ENCODE measurements around the gene GKAP1.
"Not testable (repeated sequence)": the region's sequence is repeated elsewhere in the genome, so short reads cannot be mapped to it uniquely, and the experiment has no call there.

DNA sequence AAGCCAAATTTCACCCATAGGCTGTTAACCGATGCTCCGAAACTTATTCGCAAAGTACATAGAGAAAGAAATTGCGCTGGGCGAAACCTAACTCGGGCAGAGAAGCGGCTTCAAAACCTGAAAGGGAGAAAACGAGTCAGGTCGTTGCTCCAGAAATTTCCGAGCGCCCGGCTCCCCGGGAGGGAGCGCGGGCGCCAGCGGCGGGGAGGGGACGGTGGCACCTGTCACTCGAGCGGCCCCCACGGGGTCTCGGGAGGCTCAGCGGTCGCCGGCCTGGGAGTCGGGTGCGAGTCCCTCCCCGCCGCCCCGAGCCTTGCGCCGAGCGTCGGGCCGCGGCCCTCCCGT lies 586 bp downstream of the GKAP1 start:
- TF ChIP-seq, protein P1, sequence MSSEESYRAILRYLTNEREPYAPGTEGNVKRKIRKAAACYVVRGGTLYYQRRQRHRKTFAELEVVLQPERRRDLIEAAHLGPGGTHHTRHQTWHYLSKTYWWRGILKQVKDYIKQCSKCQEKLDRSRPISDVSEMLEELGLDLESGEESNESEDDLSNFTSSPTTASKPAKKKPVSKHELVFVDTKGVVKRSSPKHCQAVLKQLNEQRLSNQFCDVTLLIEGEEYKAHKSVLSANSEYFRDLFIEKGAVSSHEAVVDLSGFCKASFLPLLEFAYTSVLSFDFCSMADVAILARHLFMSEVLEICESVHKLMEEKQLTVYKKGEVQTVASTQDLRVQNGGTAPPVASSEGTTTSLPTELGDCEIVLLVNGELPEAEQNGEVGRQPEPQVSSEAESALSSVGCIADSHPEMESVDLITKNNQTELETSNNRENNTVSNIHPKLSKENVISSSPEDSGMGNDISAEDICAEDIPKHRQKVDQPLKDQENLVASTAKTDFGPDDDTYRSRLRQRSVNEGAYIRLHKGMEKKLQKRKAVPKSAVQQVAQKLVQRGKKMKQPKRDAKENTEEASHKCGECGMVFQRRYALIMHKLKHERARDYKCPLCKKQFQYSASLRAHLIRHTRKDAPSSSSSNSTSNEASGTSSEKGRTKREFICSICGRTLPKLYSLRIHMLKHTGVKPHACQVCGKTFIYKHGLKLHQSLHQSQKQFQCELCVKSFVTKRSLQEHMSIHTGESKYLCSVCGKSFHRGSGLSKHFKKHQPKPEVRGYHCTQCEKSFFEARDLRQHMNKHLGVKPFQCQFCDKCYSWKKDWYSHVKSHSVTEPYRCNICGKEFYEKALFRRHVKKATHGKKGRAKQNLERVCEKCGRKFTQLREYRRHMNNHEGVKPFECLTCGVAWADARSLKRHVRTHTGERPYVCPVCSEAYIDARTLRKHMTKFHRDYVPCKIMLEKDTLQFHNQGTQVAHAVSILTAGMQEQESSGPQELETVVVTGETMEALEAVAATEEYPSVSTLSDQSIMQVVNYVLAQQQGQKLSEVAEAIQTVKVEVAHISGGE (tag by site-specific recombination; conservative IDR thresholded peaks at IDR 0.05; ENCODE audit: low read depth): not testable (repeated sequence)
- TF ChIP-seq ZNF660, ZFP69B, GFI1B, KLF16, ZNF48, ZNF10 (tag by site-specific recombination; IDR thresholded peaks at IDR 0.05): not testable (repeated sequence)
- TF ChIP-seq, protein P2, sequence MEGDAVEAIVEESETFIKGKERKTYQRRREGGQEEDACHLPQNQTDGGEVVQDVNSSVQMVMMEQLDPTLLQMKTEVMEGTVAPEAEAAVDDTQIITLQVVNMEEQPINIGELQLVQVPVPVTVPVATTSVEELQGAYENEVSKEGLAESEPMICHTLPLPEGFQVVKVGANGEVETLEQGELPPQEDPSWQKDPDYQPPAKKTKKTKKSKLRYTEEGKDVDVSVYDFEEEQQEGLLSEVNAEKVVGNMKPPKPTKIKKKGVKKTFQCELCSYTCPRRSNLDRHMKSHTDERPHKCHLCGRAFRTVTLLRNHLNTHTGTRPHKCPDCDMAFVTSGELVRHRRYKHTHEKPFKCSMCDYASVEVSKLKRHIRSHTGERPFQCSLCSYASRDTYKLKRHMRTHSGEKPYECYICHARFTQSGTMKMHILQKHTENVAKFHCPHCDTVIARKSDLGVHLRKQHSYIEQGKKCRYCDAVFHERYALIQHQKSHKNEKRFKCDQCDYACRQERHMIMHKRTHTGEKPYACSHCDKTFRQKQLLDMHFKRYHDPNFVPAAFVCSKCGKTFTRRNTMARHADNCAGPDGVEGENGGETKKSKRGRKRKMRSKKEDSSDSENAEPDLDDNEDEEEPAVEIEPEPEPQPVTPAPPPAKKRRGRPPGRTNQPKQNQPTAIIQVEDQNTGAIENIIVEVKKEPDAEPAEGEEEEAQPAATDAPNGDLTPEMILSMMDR (tag by site-specific recombination; IDR thresholded peaks at IDR 0.05): not testable (repeated sequence)
- TF ChIP-seq, protein P3, sequence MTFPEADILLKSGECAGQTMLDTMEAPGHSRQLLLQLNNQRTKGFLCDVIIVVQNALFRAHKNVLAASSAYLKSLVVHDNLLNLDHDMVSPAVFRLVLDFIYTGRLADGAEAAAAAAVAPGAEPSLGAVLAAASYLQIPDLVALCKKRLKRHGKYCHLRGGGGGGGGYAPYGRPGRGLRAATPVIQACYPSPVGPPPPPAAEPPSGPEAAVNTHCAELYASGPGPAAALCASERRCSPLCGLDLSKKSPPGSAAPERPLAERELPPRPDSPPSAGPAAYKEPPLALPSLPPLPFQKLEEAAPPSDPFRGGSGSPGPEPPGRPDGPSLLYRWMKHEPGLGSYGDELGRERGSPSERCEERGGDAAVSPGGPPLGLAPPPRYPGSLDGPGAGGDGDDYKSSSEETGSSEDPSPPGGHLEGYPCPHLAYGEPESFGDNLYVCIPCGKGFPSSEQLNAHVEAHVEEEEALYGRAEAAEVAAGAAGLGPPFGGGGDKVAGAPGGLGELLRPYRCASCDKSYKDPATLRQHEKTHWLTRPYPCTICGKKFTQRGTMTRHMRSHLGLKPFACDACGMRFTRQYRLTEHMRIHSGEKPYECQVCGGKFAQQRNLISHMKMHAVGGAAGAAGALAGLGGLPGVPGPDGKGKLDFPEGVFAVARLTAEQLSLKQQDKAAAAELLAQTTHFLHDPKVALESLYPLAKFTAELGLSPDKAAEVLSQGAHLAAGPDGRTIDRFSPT (tag by site-specific recombination; IDR thresholded peaks at IDR 0.05): not testable (repeated sequence)
- TF ChIP-seq, protein P4, sequence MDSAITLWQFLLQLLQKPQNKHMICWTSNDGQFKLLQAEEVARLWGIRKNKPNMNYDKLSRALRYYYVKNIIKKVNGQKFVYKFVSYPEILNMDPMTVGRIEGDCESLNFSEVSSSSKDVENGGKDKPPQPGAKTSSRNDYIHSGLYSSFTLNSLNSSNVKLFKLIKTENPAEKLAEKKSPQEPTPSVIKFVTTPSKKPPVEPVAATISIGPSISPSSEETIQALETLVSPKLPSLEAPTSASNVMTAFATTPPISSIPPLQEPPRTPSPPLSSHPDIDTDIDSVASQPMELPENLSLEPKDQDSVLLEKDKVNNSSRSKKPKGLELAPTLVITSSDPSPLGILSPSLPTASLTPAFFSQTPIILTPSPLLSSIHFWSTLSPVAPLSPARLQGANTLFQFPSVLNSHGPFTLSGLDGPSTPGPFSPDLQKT (IDR thresholded peaks at IDR 0.05; ENCODE audit: borderline replicate concordance, low read depth, low read length): not testable (repeated sequence)

Measured in HEK293 (cell line).